NCI-H1105 (cell line): Measurements from ENCODE around the gene RAB3B.
"Not testable (repeated sequence)": the region's sequence is repeated elsewhere in the genome, so short reads cannot be mapped to it uniquely, and the experiment has no call there.

Experiments
- DNase-seq: peaks from one replicate; lab custom pipeline; 2025; lab: John Stamatoyannopoulos, UW

Gene RAB3B

GRCh38 chr1:51919684-51920083 is 70.8 kb downstream of the RAB3B start:
- DNase-seq, result no peak

DNA sequence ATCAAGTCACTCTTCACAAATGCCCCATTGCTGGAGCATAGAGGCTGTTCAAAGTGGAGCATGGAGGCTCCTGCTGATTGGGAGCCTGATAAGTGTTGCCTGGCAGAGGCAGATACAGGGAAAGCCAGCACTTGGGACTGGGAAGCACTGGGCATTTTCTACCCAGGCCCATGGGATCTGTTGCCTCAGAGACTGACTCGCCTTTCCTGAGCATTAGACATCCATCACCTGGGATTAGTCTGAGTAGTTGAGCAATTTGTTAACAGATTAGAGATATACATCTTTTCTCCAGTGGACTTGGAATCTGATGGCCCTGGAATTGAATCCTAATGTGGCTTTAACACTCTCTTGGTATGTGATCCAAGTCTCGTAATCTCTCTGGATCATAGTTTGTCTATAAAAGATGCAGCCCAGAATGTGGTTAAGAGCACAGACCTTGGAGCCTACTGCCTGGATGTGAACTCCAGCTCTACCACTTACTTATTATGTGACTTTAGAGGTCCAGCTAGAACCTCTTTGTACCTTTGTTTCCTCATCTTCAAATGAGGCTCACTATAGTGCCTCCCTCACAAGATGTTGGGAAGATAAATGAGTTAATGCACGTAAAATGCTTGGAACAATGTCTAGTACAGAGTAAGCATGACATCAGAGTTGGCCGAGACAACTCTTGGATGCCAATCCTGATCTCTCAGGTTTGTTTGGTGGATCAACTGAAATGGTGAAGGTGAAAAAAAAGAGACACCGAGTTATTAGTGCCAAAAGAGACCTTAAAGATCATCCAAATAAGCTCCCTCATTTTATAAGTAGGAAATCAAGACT is 73.7 kb downstream of the RAB3B start:
- DNase-seq, result no peak

DNA sequence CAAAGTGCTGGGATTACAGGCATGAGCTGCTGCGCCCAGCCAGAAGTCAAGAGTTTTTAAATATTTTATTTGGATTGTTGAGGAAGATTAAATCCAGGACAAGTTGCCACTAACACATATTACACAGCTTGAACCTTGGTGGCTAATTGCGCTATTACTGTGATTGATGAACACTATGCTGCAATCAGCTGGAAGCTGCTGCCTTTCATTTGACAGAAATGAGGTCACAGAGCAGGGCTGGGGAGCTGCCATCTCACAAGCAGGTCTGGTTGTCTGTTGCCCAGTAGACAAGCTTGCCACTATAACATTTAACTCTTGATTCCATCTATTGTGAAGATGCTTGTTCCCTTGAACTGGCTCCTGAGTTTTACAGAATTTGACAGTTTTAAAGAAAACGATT is 74.5 kb downstream of the RAB3B start:
- DNase-seq, result no peak

- no peak for DNase-seq
Measured at GRCh38 chr1:51912881-51913280, 77.6 kb downstream of the RAB3B start.

- DNase-seq, result no peak
Measured at GRCh38 chr1:51910221-51911000, 80.1 kb downstream of the RAB3B start.

DNA sequence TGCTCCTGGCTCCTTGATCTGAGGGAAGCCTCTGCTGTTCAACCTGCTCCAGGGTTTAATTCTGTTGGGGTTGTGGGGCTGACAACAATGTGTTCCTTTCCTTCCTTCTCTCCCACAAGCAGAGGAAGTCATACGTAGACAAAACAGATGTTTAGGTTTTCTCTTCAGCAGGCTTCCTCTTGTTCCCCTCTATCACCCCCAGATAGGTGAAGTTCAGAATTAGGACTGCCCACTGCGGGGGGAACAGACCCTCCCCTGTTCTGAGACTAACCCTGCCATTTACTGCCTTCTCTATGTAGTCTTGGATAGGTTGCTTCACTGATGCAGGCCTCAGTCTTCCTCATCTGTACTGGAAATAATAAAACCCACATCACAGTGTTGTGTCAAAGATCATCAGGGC is 82.0 kb downstream of the RAB3B start:
- no peak for DNase-seq

- DNase-seq, result no peak
Measured at GRCh38 chr1:51907079-51907702, 83.3 kb downstream of the RAB3B start.

DNA sequence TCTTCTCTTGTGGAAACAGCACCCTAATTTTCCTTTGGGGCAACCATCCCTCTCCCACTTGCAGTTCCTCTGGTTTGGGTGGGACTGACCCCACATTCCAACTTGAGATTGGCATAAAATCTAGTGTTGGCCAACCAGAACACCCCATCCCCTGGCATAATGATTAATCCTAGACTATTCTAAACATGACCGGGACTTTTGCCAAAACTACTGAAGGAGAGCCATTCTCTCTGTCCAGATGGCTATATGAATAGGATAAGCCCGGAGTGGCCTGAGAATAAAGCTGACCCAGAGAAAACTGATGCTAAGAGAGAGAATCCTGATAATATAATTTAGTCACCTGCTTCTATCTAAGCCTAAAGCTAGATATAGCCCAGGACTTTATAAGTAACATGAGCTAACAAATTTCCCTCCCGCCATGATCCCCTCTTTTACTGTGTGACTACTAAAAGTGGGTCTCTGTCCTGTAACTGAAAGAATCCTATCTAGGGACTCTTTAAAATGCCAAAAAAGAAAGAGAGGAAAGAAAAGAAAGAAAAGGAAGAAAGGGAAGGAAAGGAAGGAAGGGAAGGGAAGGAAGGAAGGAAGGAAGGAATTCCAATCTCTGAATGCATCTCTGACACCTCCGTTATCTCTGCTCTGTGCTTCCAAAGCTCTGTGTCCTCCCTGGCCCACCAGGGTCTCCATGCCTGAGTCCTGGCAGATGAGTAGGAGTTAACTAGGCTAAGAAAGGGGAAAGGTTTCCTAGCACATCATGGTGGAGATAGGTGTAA is 84.0 kb downstream of the RAB3B start:
- no peak for DNase-seq

DNA sequence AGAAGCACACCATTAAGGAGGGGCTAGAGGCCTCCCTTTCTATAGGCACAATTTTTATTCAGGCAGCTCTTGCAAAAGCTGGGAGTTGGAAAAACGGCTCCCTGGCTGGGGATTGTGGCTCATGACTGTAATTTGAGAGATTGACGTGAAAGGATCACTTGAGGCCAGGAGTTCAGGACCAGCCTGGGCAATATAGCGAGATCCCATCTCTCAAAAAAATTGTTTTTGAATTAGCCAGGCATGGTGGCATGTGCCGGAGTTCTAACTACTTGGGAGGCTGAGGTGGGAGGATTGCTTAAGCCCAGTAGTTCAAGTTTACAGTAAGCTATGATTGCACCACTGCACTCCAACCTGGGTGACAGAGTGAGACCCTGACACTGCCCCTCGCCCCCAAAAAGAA is 88.0 kb downstream of the RAB3B start:
- no peak for DNase-seq

DNA sequence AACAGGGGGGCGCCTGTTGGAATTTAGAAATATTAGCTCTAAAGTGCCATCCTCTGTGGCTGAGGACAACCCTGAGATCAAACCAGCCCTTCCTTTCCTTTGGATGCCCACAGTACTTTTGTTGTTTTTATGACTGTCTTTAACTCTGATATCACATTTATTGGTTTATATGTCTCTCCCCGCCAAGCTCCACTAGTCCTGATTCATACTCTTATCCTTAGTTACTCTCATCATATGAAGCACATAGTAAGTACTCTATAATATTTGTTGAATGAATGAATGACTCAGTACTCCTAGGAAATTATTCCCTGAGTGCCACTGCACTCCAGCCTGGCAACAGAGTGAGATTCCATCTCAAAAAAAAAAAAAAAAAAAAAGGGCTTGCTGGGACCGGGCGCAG is 89.3 kb downstream of the RAB3B start:
- no peak for DNase-seq

GRCh38 chr1:51899022-51899421 is 91.5 kb downstream of the RAB3B start:
- no peak for DNase-seq

GRCh38 chr1:51898090-51898734 is 92.3 kb downstream of the RAB3B start:
- DNase-seq, result no peak

DNA sequence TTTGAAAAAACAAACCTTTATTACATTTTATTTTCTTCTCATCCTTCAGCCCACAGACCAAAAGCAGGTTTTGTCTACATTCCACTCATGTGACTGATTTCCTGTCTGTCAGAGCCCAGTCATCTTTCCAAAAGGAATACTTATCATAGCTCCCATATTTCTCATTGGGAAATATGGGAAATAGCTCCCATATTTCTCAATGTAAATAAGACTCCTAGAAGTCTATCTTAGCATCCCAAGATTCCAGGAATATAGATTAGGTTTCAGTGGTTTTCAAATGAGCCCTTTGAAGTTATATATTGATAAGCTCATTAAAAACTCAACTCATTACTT is 92.8 kb downstream of the RAB3B start:
- no peak for DNase-seq

GRCh38 chr1:51894748-51895147 is 95.8 kb downstream of the RAB3B start:
- not testable (repeated sequence) for DNase-seq

DNA sequence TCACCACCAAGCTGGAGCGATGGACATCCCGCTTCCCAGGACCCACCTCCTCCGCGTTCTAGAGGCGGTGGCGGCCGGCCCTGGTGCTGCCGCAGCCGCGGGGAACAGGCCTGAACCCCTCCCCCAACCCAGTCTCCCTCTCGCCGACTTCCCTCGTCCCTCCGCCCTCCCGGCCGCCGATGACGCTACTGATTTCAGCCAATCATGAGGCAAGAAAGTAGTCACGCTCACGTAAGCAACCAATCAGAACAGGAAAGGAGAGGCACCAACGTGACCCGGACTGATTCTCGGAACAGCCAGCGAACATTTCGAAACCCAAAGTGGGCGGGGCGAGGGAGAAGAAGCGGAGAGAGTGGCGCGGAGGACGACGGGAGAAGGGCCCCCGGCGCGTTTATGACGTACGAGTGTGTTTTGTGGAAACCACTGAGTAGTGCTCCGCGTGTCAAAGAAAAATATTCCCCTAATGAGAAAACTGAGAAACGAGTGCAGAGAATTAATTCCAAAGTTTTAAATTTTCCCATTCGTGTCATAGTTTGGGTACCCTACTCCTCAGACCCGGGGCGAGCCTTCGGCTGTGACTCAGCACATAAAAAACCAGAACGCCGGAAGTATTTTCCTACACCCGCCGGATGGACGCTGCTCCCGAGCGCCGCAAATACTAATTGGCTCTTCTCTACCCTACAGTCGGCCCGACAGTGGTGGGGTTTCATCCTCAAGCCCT is 111.7 kb downstream of the RAB3B start, which contains the start of gene NRDC:
Gene NRDC, minus strand, starts transcription at position 112 of the 721 bp plus-strand sequence. CDS start 112 bp downstream, outside the sequence.
- peak; percentile 100 for DNase-seq

DNA sequence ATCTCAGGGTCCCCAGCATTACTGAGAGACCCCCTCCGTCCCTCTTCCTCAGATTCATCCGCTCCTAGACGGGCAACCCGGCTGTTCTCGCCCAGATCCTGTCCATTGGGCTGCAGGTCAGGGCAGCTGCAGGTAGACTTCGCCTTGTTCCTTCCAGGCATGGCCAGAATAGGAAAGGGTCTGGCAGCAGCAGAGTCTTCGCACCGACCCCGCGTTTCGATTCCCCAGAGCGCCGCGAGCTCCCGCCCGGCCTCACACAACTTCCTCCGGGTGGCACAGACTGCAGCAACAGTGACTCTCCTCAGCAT is 112.2 kb downstream of the RAB3B start:
- no peak for DNase-seq

DNA sequence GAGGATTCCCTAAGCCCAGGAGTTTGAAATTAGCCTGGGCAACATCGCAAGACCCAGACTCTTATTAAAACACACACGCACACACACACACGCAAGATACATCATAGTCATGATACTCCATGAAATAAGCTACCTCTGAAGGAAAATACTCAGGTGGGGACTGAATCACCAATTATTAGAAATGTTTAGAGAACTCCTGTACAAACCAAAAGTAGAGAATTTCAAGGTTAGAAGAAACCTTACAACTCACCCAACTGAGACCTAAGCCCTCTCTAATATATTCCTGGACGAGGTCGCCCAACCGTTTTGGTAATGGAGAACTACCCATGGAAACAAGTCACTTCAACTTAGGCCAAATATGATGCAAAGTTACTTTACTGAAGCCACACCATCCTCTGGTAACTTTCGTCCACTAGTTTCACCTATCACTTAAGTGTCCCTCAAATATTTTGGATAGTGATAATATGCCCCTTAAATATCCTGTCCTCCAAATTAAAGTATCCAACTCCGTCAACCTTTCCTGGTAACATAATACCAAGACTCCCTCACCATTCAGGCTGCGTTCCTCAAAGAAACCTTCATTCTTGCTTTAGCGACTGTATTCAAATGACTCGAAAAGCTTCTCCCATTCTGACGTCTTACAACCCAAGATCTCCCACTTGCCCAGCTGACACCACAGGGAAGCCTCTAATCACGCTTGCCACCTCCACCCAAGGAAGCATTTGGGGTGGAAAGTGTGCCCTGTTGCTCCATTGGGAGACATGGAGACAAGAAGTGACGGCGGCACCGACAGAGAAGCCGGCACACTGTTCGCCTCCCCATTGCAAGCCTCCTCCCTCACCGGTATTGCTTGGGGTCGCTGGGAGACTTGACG is 112.8 kb downstream of the RAB3B start:
- DNase-seq, result peak; percentile 31

GRCh38 chr1:51875836-51876235 is 114.7 kb downstream of the RAB3B start:
- DNase-seq, result no peak

- DNase-seq, result no peak
Measured at GRCh38 chr1:51875291-51875772, 115.2 kb downstream of the RAB3B start.

GRCh38 chr1:51873270-51873669 is 117.2 kb downstream of the RAB3B start:
- DNase-seq, result not testable (repeated sequence)
